ENCODE measurements around the gene LDLRAP1. TPM values are rescaled to one million over a fixed set of nuclear protein-coding genes. Genes with fewer than 3 reads are reported as not detected.

LDLRAP1 gene
- total and polyA plus RNA-seq, 2 experiments from 2014 or later: 23.6 to 26.9 TPM

DNA sequence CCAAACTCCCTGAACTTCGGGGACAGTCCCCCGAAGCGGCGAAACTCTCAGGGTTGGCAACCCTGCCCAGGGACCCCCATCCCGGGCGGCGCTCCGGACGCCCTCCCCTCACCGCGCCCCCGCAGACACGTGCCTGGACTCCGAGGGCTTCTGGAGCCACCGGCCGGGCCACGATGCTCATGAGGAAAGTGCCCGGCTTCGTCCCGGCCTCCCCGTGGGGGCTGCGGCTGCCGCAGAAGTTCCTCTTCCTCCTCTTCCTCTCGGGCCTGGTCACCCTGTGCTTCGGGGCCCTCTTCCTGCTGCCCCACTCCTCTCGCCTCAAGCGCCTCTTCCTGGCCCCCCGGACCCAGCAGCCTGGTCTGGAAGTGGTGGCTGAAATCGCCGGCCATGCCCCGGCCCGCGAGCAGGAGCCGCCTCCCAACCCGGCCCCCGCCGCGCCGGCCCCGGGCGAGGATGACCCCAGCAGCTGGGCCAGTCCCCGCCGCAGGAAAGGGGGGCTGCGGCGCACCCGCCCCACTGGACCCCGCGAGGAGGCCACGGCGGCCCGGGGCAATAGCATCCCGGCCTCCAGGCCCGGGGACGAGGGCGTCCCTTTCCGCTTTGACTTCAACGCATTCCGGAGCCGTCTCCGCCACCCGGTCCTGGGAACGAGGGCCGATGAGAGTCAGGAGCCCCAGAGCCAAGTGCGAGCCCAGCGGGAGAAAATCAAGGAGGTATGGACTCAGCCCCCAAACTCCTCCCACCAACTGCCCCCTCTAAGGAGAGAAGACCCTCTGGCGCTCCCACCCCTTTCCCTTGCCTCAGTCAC is 74.4 kb downstream of the LDLRAP1 start:
- no peaks in the 10 kb centered on the region for H3K9me3 ChIP-seq (ENCODE audit: low read depth)
- 0 out of 2 replicates have a peak overlapping the region, but pooled peaks have one; percentile 26 for H3K9ac ChIP-seq
- TF ChIP-seq EZH2 (IDR thresholded peaks at IDR 0.05; ENCODE audit: insufficient read depth, poor library complexity, severe bottlenecking) (peak; percentile 73), EZH2phosphoT487 (IDR thresholded peaks at IDR 0.05; ENCODE audit: insufficient read depth, low read depth) (0 out of 2 replicates have a peak, but pooled peaks have one; percentile 36)
- no peak overlapping the region for H3K27ac ChIP-seq
- no peaks in the 10 kb centered on the region for H4K20me1 ChIP-seq (ENCODE audit: insufficient read depth)
- in situ Hi-C loops (cut with MboI): loop anchor here (10.0 kb wide), 1 partner anchor 177 kb away; no protein-coding TSS in a partner anchor
- peak overlapping the region; percentile 69 for H3K4me2 ChIP-seq (ENCODE audit: unreplicated experiment)
- no peaks in the 10 kb centered on the region for H3K9me2 ChIP-seq (ENCODE audit: insufficient read depth)
- peaks cover 23% of the 10 kb centered on the region for H3K27me3 ChIP-seq (replicated peaks; ENCODE audit: insufficient read depth)
- no peaks in the 10 kb centered on the region for H3K4me1 ChIP-seq (ENCODE audit: insufficient read depth)
- 5 to 8% methylated on average over 41 to 64 of the region's 66 CpGs for WGBS, 2 experiments (ENCODE audit: low coverage in 1 of 2, low lambda C conversion rate in 2 of 2, missing lambda C conversion rate in 2 of 2)
- peak; percentile 24 for DNase-seq
- no peaks in the 10 kb centered on the region for H3K79me2 ChIP-seq (ENCODE audit: insufficient read depth)
- H3F3A ChIP-seq (ENCODE audit: insufficient read depth): peaks cover 20% of the 10 kb centered on the region
- H3K36me3 ChIP-seq (ENCODE audit: low read depth): no peaks in the 10 kb centered on the region
- H2AFZ ChIP-seq: peak overlapping the region; percentile 83
- H3K4me3 ChIP-seq: peak overlapping the region; percentile 52

DNA sequence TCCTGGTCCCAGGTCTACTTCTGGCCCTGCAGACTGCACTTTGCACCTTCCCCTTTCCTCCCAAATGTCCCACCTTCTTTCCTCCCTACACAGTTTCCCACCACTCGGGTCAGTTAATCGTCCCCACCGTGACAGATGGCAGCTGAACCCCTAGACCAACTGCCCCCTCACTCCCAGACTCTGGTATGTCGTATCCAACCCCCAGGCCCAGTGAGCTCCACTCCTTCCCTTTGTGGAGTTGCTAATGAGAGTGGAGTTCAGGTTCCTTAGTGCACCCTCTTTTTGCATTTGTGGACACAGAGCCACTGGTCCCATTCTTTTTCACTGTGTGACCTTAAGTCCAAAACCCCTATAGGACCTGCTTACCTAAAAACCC is 75.0 kb downstream of the LDLRAP1 start:
- whole genome bisulfite sequencing, 2 experiments (ENCODE audit: low coverage in 1 of 2, low lambda C conversion rate in 2 of 2, missing lambda C conversion rate in 2 of 2): 56 to 63% methylated on average over 4 of the region's 4 CpGs
- TF ChIP-seq EZH2phosphoT487 (IDR thresholded peaks at IDR 0.05; ENCODE audit: insufficient read depth, low read depth) (no peak), EZH2 (IDR thresholded peaks at IDR 0.05; ENCODE audit: insufficient read depth, poor library complexity, severe bottlenecking) (no peak)
- no peak overlapping the region for H3K9ac ChIP-seq
- H3K4me1 ChIP-seq (ENCODE audit: insufficient read depth): no peaks in the 10 kb centered on the region
- no peak for DNase-seq
- no peaks in the 10 kb centered on the region for H4K20me1 ChIP-seq (ENCODE audit: insufficient read depth)
- H3K4me2 ChIP-seq (ENCODE audit: unreplicated experiment): no peak overlapping the region
- no peak overlapping the region for H3K4me3 ChIP-seq
- H3K9me2 ChIP-seq (ENCODE audit: insufficient read depth): no peaks in the 10 kb centered on the region
- H3K27me3 ChIP-seq (replicated peaks; ENCODE audit: insufficient read depth): peaks cover 19% of the 10 kb centered on the region
- no peaks in the 10 kb centered on the region for H3K79me2 ChIP-seq (ENCODE audit: insufficient read depth)
- H3F3A ChIP-seq (ENCODE audit: insufficient read depth): peaks cover 20% of the 10 kb centered on the region
- in situ Hi-C loops (cut with MboI): loop anchor here (10.0 kb wide), 1 partner anchor 176 kb away; no protein-coding TSS in a partner anchor
- no peaks in the 10 kb centered on the region for H3K9me3 ChIP-seq (ENCODE audit: low read depth)
- H2AFZ ChIP-seq: no peak overlapping the region
- H3K27ac ChIP-seq: no peak overlapping the region
- H3K36me3 ChIP-seq (ENCODE audit: low read depth): no peaks in the 10 kb centered on the region

Other genes starting within 250 kb of the LDLRAP1 start
- gene TMEM50A, start 205.3 kb upstream of the LDLRAP1 start, total RNA-seq (2014; rRNA removed; shearing (Covaris generic)): 146 and 213 TPM in 2 replicates
- 453 and 455 TPM in 2 replicates for gene TMEM50A, start 205.3 kb upstream of the LDLRAP1 start, polyA plus RNA-seq (2016; fragmentation: Nextera tagmentation; extraction: Ambion mirVana)
- 0.43 and 0.89 TPM in 2 replicates for gene RHCE, start 122.8 kb upstream of the LDLRAP1 start, total RNA-seq (2014; rRNA removed; shearing (Covaris generic))
- 0.90 and 1.6 TPM in 2 replicates for gene RHCE, start 122.8 kb upstream of the LDLRAP1 start, polyA plus RNA-seq (2016; fragmentation: Nextera tagmentation; extraction: Ambion mirVana)
- 16.8 and 18.0 TPM in 2 replicates for gene MACO1, start 112.7 kb upstream of the LDLRAP1 start, total RNA-seq (2014; rRNA removed; shearing (Covaris generic))
- gene MACO1, start 112.7 kb upstream of the LDLRAP1 start, polyA plus RNA-seq (2016; fragmentation: Nextera tagmentation; extraction: Ambion mirVana): 10.7 and 12.4 TPM in 2 replicates
- 0.51 and 1.1 TPM in 2 replicates for gene MAN1C1, start 73.2 kb downstream of the LDLRAP1 start, total RNA-seq (2014; rRNA removed; shearing (Covaris generic))
- 0.29 and 0.43 TPM in 2 replicates for gene MAN1C1, start 73.2 kb downstream of the LDLRAP1 start, polyA plus RNA-seq (2016; fragmentation: Nextera tagmentation; extraction: Ambion mirVana)

Measured in GM23248 (cell line).